CD4-positive, alpha-beta T cell treated with Interleukin-10 for 1 hour (primary cell): Measurements from ENCODE around the gene CDC123.
"Not testable (repeated sequence)": the region's sequence is repeated elsewhere in the genome, so short reads cannot be mapped to it uniquely, and the experiment has no call there.

Source experiments
- DNase-seq: peaks from one replicate; pipeline ENCODE4 v3.0.0-alpha.2; 2020

The CDC123 gene, protein sequence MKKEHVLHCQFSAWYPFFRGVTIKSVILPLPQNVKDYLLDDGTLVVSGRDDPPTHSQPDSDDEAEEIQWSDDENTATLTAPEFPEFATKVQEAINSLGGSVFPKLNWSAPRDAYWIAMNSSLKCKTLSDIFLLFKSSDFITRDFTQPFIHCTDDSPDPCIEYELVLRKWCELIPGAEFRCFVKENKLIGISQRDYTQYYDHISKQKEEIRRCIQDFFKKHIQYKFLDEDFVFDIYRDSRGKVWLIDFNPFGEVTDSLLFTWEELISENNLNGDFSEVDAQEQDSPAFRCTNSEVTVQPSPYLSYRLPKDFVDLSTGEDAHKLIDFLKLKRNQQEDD

DNA sequence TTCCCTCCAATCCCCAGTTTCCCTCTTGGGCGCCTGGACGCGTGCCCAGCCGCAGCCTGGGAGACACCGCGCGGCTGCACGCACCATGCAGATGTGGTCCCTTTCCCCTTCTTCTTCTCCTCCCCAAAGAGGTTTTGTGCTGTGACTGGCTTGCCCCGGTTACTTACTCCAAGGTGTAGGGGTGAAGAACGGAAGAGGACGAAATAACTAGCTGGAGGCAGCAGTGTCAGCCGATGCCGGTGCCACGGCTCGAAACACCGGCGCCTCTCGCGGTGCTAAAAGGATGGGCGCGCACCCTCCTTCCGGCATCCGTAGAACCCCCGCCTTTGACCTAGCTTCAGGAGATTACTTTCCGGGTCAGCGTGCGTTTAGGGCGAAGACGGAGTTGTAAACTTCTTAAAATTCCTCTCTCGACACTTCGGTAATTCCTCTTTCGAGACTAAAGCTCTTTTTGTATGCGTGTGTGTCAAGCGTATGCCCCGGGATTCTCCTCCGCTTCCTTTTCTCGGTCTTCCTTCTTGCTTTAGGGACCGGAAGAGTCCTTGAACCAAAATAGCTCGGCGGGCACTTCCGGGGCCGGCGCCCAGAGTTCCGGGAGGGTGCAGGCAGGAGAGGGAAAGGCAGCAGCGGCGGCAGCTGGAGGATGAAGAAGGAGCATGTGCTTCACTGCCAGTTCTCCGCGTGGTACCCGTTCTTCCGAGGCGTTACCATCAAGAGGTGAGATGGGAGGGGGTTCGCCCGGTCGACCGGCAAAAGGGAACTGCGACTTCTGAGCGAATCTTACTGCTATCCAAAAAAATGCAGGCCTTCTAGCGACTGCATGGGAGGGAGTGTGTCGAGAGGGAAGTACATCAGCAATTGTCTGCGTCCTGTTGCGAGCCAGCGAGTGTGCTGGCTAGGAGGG is at the start of gene CDC123, which contains the start of gene NUDT5:
Gene CDC123, plus strand, starts transcription at position 586 of the 904 bp plus-strand sequence. Its CDS starts 58 bp downstream, at position 644.
Gene NUDT5, minus strand, starts transcription at position 289 of the 904 bp plus-strand sequence. CDS start 9,600 bp downstream, outside the sequence.
- DNase-seq = peak; percentile 86

DNA sequence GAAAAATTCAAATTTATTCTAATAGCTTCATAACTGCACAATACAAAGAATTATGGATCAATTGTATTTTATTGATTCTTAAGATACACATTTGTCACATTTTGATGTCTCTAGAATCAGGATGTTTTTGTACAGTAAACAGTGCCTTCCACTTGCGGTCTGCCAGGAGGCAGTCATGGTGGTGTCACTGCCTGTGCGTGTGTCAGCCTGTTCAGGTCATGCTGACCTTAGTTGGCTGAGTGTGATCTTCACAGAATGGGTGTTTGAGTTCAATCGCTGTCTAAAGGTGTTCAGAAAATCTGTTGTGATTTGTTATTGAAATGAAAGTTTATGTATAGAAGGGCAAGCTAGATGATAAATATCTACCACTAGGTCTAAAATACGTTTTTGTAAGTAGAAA is 45.8 kb upstream of the CDC123 start:
- no peak for DNase-seq

DNA sequence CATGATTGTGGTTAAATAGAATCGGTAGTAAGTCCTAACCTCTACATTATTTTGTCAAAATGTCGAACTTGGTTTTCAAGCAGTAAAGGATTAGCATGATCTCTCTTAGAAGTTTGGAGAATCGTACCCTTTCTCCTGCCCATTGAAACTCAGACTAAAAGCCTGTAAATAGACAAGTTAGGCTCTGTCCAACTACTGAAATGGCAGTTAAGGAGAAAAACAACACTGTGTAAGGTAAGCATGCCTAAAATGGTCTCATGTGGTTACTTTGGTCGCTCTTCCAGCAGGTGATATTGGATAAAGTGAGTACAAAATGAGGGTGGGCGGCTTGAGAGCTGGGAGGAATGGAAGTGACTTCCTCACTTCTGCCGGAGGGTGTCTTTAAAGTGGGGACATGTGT is 41.5 kb upstream of the CDC123 start:
- DNase-seq = no peak

DNA sequence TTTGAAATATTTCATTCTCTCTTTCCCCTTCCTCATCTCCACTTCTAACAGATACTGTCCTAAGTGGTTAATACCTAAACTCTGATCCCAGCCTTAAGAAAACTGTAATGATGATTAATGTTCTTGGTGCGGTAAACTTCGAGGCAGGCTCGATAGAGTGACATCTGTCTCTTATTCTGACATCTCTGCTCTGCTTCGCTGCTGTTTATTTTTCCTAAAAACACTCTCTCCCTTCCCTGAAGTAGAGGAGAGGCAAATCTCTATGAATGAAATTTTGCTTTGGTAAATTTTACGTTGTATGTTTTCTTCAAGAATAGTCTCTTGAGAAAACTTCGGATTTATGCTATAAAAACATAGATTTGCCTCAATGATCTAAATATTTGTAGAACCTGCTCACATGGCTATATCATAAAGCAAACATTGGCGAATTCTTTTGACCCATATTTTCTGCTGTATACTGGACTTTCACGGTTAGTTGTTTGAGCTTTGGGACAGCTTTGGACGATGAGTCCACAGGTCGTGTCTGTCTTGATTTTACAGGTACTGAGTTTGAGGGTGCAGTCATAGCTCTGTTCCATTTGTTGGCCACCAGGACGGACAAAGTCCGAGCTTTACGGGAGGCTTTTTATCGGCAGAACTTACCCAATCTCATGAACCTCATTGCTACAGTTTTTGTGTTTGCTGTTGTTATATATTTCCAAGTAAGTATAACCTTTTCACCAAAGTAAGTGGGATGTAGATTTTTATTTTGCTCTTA is 39.4 kb upstream of the CDC123 start:
- DNase-seq = no peak

GRCh38 chr10:12158111-12158510 is 37.9 kb upstream of the CDC123 start:
- DNase-seq = no peak

GRCh38 chr10:12160664-12161063 is 35.3 kb upstream of the CDC123 start:
- DNase-seq = no peak

- no peak for DNase-seq
Measured at GRCh38 chr10:12162927-12163326, 33.1 kb upstream of the CDC123 start.

DNA sequence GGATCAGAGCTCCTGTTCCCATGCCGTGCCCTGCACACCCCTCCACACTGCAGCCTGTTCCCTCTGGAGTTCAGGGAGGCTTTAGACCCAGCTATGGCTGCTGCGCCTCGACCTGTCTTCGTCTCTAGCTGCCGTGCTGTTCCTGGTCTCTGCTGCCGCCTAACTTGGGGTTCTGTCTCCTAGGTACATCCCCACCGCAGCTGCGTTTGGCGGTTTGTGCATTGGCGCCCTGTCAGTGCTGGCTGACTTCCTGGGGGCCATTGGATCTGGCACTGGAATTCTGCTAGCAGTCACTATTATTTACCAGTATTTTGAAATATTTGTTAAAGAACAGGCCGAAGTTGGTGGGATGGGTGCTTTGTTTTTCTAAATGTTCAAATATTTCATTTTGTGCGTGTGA is 31.9 kb upstream of the CDC123 start:
- no peak for DNase-seq

DNA sequence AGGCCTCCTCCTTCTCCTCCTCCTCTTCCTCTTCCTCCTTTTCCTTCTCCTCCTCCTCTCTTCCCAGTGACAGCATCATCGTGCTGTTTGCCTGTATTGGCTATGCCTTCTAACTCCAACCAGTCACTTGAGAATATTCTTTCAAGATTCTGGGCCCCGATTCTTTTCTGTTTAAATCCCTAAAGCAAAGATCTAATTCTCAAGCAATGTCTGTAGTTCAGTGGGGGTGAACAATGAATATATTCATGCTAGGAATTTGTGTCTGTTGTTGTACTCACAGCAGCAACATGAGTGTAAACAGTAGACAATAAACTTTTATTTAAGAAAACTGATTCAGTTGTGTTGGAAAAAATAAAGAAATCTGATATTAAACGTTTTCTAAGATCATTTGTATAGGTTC is 31.0 kb upstream of the CDC123 start:
- no peak for DNase-seq

DNA sequence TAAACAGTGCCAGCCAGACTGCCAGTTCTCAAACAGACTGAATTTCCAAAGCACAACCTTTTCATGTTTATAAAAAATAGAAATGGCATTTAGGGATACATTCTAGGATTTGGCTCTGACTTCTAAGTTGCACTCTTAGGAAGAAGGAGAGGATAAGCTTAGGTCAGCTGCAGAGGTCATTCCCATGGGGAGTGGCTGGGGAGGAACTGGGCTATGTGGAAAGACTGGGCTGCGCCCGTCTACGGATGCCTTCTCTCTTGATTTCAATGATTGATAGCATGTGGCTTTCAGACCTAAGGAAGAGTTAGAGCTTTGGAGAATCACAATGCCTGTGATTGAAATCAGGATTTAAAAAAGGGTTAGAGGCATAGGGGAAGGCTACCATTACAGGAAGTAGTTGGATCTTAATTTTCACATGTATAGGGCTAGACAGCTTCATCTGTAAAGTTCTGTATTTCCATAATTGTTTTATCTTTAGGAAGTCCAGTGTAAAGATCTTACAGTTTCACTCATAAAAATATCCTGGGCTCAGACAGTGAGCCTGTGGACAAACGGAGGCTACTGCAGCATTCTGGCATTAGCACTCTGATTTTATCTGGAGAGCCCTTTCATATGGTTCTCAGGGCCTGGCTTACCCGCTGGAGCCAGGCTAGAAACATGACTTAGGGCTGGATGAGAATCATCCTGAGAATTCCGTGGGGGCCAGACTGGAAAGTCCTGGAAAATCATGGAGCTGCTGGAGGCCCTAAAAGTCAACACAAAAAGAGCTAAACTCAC is 29.8 kb upstream of the CDC123 start:
- DNase-seq = no peak

- not testable (repeated sequence) for DNase-seq
Measured at GRCh38 chr10:12171512-12171911, 24.5 kb upstream of the CDC123 start.

GRCh38 chr10:12177642-12178041 is 18.3 kb upstream of the CDC123 start:
- no peak for DNase-seq

GRCh38 chr10:12179606-12180170 is 16.3 kb upstream of the CDC123 start:
- DNase-seq = no peak

DNA sequence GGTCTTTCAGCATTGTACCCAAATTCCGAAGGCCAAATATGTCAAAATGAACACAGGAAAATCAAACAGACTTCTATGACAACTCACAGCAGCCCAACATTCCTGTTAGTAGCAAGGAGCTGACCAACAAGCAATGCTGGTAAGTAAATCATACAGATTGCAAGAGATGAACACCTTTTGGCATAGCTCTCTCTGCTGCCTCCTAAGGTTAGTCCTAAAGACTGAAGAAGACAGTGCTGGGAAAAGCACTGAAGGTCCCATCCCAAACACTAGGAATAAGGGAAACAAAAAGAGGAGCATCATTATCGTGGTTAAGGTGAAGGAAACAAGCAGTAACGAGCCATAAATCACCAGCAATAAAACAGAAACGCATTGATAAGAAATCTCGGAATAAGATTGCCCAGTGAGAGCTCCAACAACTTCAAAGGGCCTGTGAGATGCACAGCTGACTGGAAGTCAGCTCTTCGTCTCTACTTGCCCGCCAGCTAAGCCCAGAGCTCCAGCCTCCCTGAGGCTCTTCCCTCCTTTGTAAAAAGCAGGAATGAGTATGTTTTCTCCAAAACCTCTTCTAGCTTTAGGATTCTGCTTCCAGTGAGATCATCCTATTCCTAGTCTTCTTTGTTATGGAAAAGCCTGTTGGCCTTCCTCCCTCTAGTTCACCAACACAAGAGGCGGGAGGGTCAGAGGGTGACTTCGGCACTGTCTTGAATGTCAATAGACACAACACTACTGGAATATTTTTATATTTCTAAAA is 15.6 kb upstream of the CDC123 start:
- no peak for DNase-seq

DNA sequence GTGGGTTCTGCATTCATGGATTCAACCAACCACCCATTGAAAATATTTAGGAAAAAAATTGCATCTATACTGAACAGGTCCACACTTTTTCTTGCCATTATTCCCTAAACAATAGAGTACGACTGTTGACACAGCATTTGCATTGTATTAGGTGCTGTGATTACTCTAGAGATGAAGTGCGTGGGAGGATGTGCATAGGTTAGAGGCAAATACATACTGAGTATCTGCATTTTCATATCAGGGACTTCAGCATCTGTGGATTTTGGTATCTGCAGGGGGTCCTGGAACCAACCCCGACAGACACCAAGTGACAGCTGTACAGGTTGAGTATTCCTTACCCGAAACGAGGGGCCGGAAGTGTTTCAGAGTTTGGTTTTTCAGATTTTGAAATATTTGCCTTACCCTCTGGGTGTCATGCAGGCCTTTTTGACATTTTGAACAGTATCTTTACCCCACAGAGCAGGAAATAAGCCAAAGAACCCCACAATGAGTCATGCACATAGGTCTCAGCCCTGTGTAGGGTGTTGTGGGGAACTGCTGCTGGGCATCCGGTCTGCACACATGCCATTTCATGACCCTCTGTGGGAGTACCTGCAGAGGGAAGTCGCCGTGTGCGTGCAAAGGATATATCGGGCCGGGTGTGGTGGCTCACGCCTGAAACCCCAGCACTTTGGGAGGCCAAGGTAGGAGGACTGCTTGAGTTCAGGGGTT is 14.8 kb upstream of the CDC123 start:
- DNase-seq = peak; percentile 78

DNA sequence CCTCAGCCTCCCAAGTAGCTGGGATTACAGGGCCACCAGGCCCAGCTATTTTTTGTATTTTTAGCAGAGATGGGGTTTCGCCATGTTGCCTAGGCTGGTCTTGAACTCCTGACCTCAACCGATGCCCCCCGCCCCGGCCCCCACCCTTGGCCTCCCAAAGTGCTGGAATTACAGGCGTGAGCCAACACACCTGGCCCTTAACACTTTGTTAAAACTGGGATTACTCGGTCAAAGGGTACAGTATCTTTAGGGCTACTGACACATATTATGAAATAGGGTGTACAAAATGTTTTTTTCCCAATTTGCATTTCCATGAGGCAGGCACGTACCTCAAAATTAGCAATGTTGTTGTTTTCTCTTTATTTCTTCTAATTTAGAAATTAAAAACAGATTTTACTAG is 11.8 kb upstream of the CDC123 start:
- no peak for DNase-seq

- DNase-seq = no peak
Measured at GRCh38 chr10:12186323-12186722, 9.7 kb upstream of the CDC123 start.

GRCh38 chr10:12187321-12187905 is 8.6 kb upstream of the CDC123 start:
- DNase-seq = no peak

GRCh38 chr10:12188656-12189055 is 7.3 kb upstream of the CDC123 start:
- DNase-seq = no peak

GRCh38 chr10:12189426-12189825 is 6.6 kb upstream of the CDC123 start:
- no peak for DNase-seq
